Ovary (tissue), 3 donors: ENCODE data around the gene RBKS.

Experiments used
- CTCF ChIP-seq, 3 donors: fragments of 450-650 bp in 2 of 3; fragments of 200-600 bp in 1 of 3; IDR thresholded peaks; one replicate each; pipeline versions ENCODE4 v1.5.1 to v1.8.0; 2016 to 2022; ENCODE audit warnings: antibody characterized with exemption in 3 of 3, mild to moderate bottlenecking in 1 of 3
- EP300 ChIP-seq: sonication (generic); formaldehyde crosslinking; IDR thresholded peaks from one replicate; pipeline ENCODE4 v1.6.1; 2017; ENCODE audit warnings: antibody characterized with exemption
- POLR2A ChIP-seq: fragments of 450-650 bp; IDR thresholded peaks from one replicate; pipeline ENCODE4 v1.6.1; 2017; ENCODE audit warnings: antibody characterized with exemption, mild to moderate bottlenecking, moderate library complexity
- donor health status: DM: no; HTN: no; CAD: no.

GRCh38 chr2:27752551-27753237 is 137.5 kb downstream of the RBKS start:
- no peak for TF ChIP-seq CTCF (IDR thresholded peaks at IDR 0.05)
- no peak for TF ChIP-seq EP300
- no peak for TF ChIP-seq POLR2A
